Endothelial cell of umbilical vein (primary cell): ENCODE data around the gene PPP3CA. TPM values are rescaled to one million over a fixed set of nuclear protein-coding genes. Genes with fewer than 3 reads are reported as not detected.

Experiments
- BruUV-seq: library from RNA; stranded (reverse); fragments of 400-500 nt; replicated peaks from 2 replicates; lab custom pipeline; 2021; lab: Mats Ljungman, UMichigan
- CTCF ChIA-PET: fragments of 300-600, 350-600 bp; sonication (Branson Sonifier 250); formaldehyde crosslinking; loops from one replicate; lab custom pipeline; 2021; ENCODE audit warnings: antibody characterized with exemption, inconsistent platforms; lab: Charles Lee
- POLR2A ChIA-PET: fragments of 300-600, 350-600 bp; sonication (Branson Sonifier 250); formaldehyde crosslinking; loops from one replicate; lab custom pipeline; 2021; ENCODE audit warnings: antibody characterized with exemption, inconsistent platforms; lab: Charles Lee
- DNase-seq: peaks from one replicate; pipeline ENCODE4 v3.0.0-alpha.2; 2011; ENCODE audit warnings: low read depth, low spot score
- FAIRE-seq: peaks from 2 replicates; lab custom pipeline; 2011; peaks lifted over from hg19 to GRCh38; lab: Jason Lieb, UNC
- H2AFZ ChIP-seq: 2 replicates; pipeline ENCODE4 v1.6.0; 2012; ENCODE audit warnings: low read depth, low read length, control low read depth, inconsistent platforms
- H3K27ac ChIP-seq: 2 replicates; pipeline ENCODE4 v1.5.1; 2011; ENCODE audit warnings: low read depth, mild to moderate bottlenecking, control low read depth, low read length, moderate library complexity; ENCODE audit not compliant: insufficient read depth
- H3K27me3 ChIP-seq, 2 experiments: 2 replicates each; pipeline versions ENCODE4 v1.6.0 to v1.6.1; 2011; ENCODE audit warnings: low read length in 2 of 2, mixed read lengths in 1 of 2; ENCODE audit not compliant: control insufficient read depth in 2 of 2, insufficient read depth in 2 of 2
- H3K36me3 ChIP-seq, 2 experiments: 2 replicates in 1 of 2; 3 replicates in 1 of 2; pipeline ENCODE4 v1.5.1; 2011; ENCODE audit warnings: low read length in 2 of 2, mild to moderate bottlenecking in 1 of 2, moderate library complexity in 1 of 2; ENCODE audit not compliant: control insufficient read depth in 2 of 2, insufficient read depth in 2 of 2; ENCODE audit errors: extremely low read depth in 1 of 2
- H3K4me1 ChIP-seq: 3 replicates; pipeline ENCODE4 v1.5.1; 2011; ENCODE audit warnings: mild to moderate bottlenecking, low read length; ENCODE audit not compliant: control insufficient read depth, insufficient read depth; ENCODE audit errors: extremely low read depth
- H3K4me2 ChIP-seq: 2 replicates; pipeline ENCODE4 v1.6.1; 2011; ENCODE audit warnings: low read length, control low read depth, mixed read lengths; ENCODE audit not compliant: insufficient read depth
- H3K4me3 ChIP-seq, 3 experiments: fragments of 200-600 bp in 1 of 3; sonication (generic), shearing (Covaris generic) in 1 of 3; replicated peaks in 1 of 3; 2 replicates each; pipeline ENCODE4 v1.5.1; 2011 to 2016; ENCODE audit warnings: control low read depth in 3 of 3, low read length in 3 of 3, mild to moderate bottlenecking in 2 of 3, inconsistent platforms in 1 of 3, low read depth in 1 of 3, moderate library complexity in 1 of 3; ENCODE audit not compliant: insufficient read depth in 1 of 3
- H3K79me2 ChIP-seq: 2 replicates; pipeline ENCODE4 v1.6.0; 2012; ENCODE audit warnings: low read length, inconsistent platforms; ENCODE audit not compliant: control insufficient read depth, insufficient read depth
- H3K9ac ChIP-seq: replicated peaks from 2 replicates; pipeline ENCODE3; 2011; ENCODE audit warnings: low read length, control low read depth; ENCODE audit not compliant: insufficient read depth; ENCODE audit errors: extremely low read depth
- H3K9me1 ChIP-seq: replicated peaks from 3 replicates; pipeline ENCODE4 v1.6.0; 2011; ENCODE audit warnings: mild to moderate bottlenecking, low read length; ENCODE audit not compliant: control insufficient read depth, insufficient read depth; ENCODE audit errors: extremely low read depth
- H3K9me3 ChIP-seq: replicated peaks from 2 replicates; pipeline ENCODE4 v1.5.1; 2012; ENCODE audit warnings: low read length, inconsistent platforms; ENCODE audit not compliant: control insufficient read depth, insufficient read depth
- H4K20me1 ChIP-seq: replicated peaks from 2 replicates; pipeline ENCODE3; 2011; ENCODE audit warnings: mild to moderate bottlenecking, low read length; ENCODE audit not compliant: control insufficient read depth, insufficient read depth; ENCODE audit errors: extremely low read depth
- CTCF ChIP-seq, 2 donors: IDR thresholded peaks; 1 replicate in 1 of 2; 2 replicates in 1 of 2; pipeline ENCODE4 v1.5.1; 2011; ENCODE audit warnings: low read length in 2 of 2, mild to moderate bottlenecking in 2 of 2, moderate library complexity in 2 of 2, control low read depth in 1 of 2, inconsistent platforms in 1 of 2, low read depth in 1 of 2; ENCODE audit not compliant: insufficient read depth in 1 of 2; ENCODE audit errors: extremely low read depth in 1 of 2
- EZH2 ChIP-seq: IDR thresholded peaks from 2 replicates; pipeline ENCODE4 v1.6.1; 2012; ENCODE audit warnings: borderline replicate concordance, low read depth, mild to moderate bottlenecking, moderate library complexity, low read length, inconsistent platforms; ENCODE audit not compliant: severe bottlenecking
- FOS ChIP-seq: IDR thresholded peaks from 2 replicates; pipeline ENCODE4 v1.6.1; 2011; ENCODE audit warnings: mild to moderate bottlenecking, low read length, moderate library complexity, borderline replicate concordance; ENCODE audit not compliant: insufficient read depth
- GATA2 ChIP-seq: IDR thresholded peaks from 2 replicates; pipeline ENCODE4 v1.7.0; 2011; ENCODE audit warnings: low read depth, mild to moderate bottlenecking, moderate library complexity, mixed read lengths, low read length; ENCODE audit not compliant: insufficient read length, insufficient read depth
- JUN ChIP-seq: IDR thresholded peaks from 2 replicates; pipeline ENCODE4 v1.6.1; 2011; ENCODE audit warnings: borderline replicate concordance, low read depth; ENCODE audit not compliant: insufficient read length, insufficient read depth
- MAX ChIP-seq: IDR thresholded peaks from 2 replicates; pipeline ENCODE4 v1.6.1; 2011; ENCODE audit not compliant: insufficient read depth, insufficient read length
- MYC ChIP-seq: IDR thresholded peaks from one replicate; pipeline ENCODE4 v1.6.1; 2011; ENCODE audit warnings: mild to moderate bottlenecking, low read depth, low read length
- POLR2A ChIP-seq: IDR thresholded peaks from 2 replicates; pipeline ENCODE4 v1.6.1; 2012; ENCODE audit warnings: low read depth, mild to moderate bottlenecking, control low read depth, low read length
- POLR2AphosphoS5 ChIP-seq: IDR thresholded peaks from 2 replicates; pipeline ENCODE4 v1.6.1; 2012; ENCODE audit warnings: low read depth, mild to moderate bottlenecking, control low read depth, low read length, moderate library complexity; ENCODE audit not compliant: insufficient read depth
- dilution Hi-C: fragments of 300-500 bp; cut with MboI; formaldehyde crosslinking; loops from one replicate; pipeline ENCODE4 v1.15.0; 2019; ENCODE audit warnings: low sequenced_read_pairs; ENCODE audit not compliant: extremely low pct_ligation_motif_present
- intact Hi-C: fragments of 100-400 bp; cut with micrococcal nuclease; formaldehyde crosslinking; loops from one replicate; pipeline ENCODE4 v1.10.0; 2022
- polyA plus RNA-seq, 4 experiments: library from polyadenylated mRNA; depleted of rRNA in 3 of 4; stranded (reverse) in 3 of 4; unstranded in 1 of 4; fragments of >200 nt; gene quantifications; 2 replicates each; pipeline versions ENCODE4 v1.2.1 to v1.2.3, GENCODE V29; 2011 to 2012; ENCODE audit warnings: missing spikeins in 1 of 4
- total RNA-seq: library from RNA; stranded (reverse); gene quantifications from 2 replicates; pipeline ENCODE4 v1.2.3, GENCODE V29; 2021

Gene PPP3CA
- total and polyA plus RNA-seq, 2 donors (not counting 3 experiments of a cell fraction or from before 2014, with no cell fraction given): 7.0 to 43.3 TPM

GRCh38 chr4:101075536-101075935, 271.8 kb downstream of the PPP3CA start:
- Histone ChIP-seq H3K79me2 (no peaks in the 10 kb centered on the region), H2AFZ (no peak overlapping the region), H3K9ac (no peak overlapping the region), H4K20me1 (no peaks in the 10 kb centered on the region), H3K9me3 (no peaks in the 10 kb centered on the region), H3K36me3 (no peaks in the 10 kb centered on the region), H3K4me3 (no peak overlapping the region), H3K4me1 (no peaks in the 10 kb centered on the region), H3K9me1 (no peaks in the 10 kb centered on the region), H3K27ac (no peak overlapping the region), H3K4me2 (no peak overlapping the region), H3K27me3 (no peaks in the 10 kb centered on the region)
- dilution Hi-C loops: no loop called here
- no peak for FAIRE-seq
- BruUV-seq: no TSS peak
- POLR2A ChIA-PET: no interaction called here
- intact Hi-C loops: no loop called here
- no peak for DNase-seq
- CTCF ChIA-PET: no interaction called here
- TF ChIP-seq EZH2 (no peak), JUN (no peak), MAX (no peak), CTCF (IDR thresholded peaks at IDR 0.05; ENCODE audit: extremely low read depth in 1 of 2, insufficient read depth in 1 of 2, low read depth in 1 of 2, low read length in 2 of 2) (no peak), POLR2AphosphoS5 (no peak), GATA2 (no peak), MYC (no peak), FOS (no peak), POLR2A (no peak)
